Immature natural killer cell (primary cell): ENCODE results near the gene BLACAT1. TPM values are rescaled to one million over a fixed set of nuclear protein-coding genes. Genes with fewer than 3 reads are reported as not detected.

Experiments
- DNase-seq, 3 donors: peaks; one replicate each; pipeline ENCODE4 v3.0.0; 2022; ENCODE audit warnings: mixed read lengths in 1 of 3
- H3K27ac Mint-ChIP-seq, 6 donors: one replicate each; pipeline ENCODE4 v1.8.0; 2020; ENCODE audit warnings: mixed read lengths in 6 of 6, mild to moderate bottlenecking in 5 of 6, inconsistent platforms in 4 of 6, moderate library complexity in 3 of 6
- H3K27me3 Mint-ChIP-seq, 3 donors: one replicate each; pipeline ENCODE4 v1.8.0; 2020 to 2021; ENCODE audit warnings: low read depth in 3 of 3, mild to moderate bottlenecking in 3 of 3, mixed read lengths in 3 of 3, moderate library complexity in 3 of 3, inconsistent platforms in 1 of 3
- H3K36me3 Mint-ChIP-seq, 3 donors: one replicate each; pipeline ENCODE4 v1.8.0; 2020; ENCODE audit warnings: mixed read lengths in 3 of 3, inconsistent platforms in 2 of 3, mild to moderate bottlenecking in 2 of 3
- H3K4me1 Mint-ChIP-seq, 2 donors: one replicate each; pipeline ENCODE4 v1.8.0; 2020; ENCODE audit warnings: inconsistent platforms in 2 of 2, mild to moderate bottlenecking in 2 of 2, mixed read lengths in 2 of 2, moderate library complexity in 1 of 2
- H3K4me3 Mint-ChIP-seq, 5 donors: one replicate each; pipeline ENCODE4 v1.8.0; 2020; ENCODE audit warnings: mild to moderate bottlenecking in 5 of 5, mixed read lengths in 5 of 5, inconsistent platforms in 3 of 5, moderate library complexity in 3 of 5
- H3K9me3 Mint-ChIP-seq, 6 donors: one replicate each; pipeline ENCODE4 v1.8.0; 2020; ENCODE audit warnings: mild to moderate bottlenecking in 6 of 6, mixed read lengths in 6 of 6, inconsistent platforms in 4 of 6, moderate library complexity in 3 of 6
- polyA plus RNA-seq, 3 donors: library from polyadenylated mRNA; unstranded; fragments of 300-500 nt; fragmentation: Illumina TruSeq; gene quantifications; one replicate each; pipeline ENCODE4 v1.2.3, GENCODE V29; 2021

Gene BLACAT1
- polyA plus RNA-seq = not detected

GRCh38 chr1:205455581-205456382 lies at the start of gene BLACAT1:
Gene BLACAT1, minus strand, starts transcription at chr1:205456045.
- H3K4me1 Mint-ChIP-seq = peaks cover 17 to 27% of the 10 kb centered on the region in 2 donors
- H3K9me3 Mint-ChIP-seq = no peaks in the 10 kb centered on the region
- H3K27ac Mint-ChIP-seq = no peak within 1 kb of the TSS
- H3K36me3 Mint-ChIP-seq = no peaks in the 10 kb centered on the region
- DNase-seq = peak in 1 of 3 donors; percentile 7
- peaks cover 15 to 34% (median 32%) of the 10 kb centered on the region in 3 donors for H3K27me3 Mint-ChIP-seq
- H3K4me3 Mint-ChIP-seq = peak within 1 kb of the TSS; percentile 79 to 88 (median 83)

- peaks cover 2 to 5% (median 4%) of the 10 kb centered on the region in 3 donors for H3K27me3 Mint-ChIP-seq
- H3K4me3 Mint-ChIP-seq = peak overlapping the region; percentile 81 to 92 (median 90)
- H3K36me3 Mint-ChIP-seq = no peaks in the 10 kb centered on the region
- H3K9me3 Mint-ChIP-seq = no peaks in the 10 kb centered on the region
- no peak for DNase-seq
- peaks cover 9 to 13% of the 10 kb centered on the region in 2 donors for H3K4me1 Mint-ChIP-seq
- no peak overlapping the region for H3K27ac Mint-ChIP-seq
Measured at GRCh38 chr1:205505076-205505729, 49.4 kb upstream of the BLACAT1 start.

DNA sequence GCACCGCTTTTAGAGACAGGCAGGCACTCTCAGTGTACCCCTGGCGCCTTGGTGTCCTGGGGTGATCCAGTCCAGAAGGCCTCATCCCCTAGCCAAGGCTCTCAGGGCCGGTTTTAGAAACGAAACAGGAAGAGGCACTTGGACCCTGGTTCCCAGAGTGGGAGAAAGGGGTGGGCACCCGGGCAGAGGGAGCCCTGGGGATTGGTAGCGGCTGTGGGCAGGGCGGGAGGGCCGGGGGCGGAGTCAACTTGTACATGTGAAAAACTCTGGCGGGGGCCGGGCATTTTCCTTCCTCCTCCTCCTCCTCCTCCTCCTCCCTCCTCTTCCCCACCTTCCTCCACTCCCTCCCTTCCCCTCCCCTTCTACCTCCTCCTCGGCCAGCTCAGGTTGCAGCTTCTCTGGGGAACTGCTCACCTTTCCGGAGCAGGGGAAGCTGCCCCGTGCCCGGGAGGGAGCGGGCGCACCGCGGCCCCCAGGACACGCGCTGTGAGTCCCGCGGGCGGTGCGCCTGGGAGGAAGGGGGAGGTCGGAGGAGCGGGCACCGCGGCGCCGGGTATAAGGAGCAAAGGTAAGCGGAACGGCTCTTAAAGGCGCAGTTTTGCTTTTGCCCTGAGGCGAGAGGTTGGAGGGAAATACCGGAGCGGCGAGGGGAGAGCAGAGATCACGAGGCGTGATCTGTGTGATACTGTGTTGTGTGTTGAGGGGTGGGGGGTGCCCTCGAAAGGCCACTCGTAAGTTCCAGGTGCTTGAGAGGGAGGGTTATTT lies 48.6 kb upstream of the BLACAT1 start, which contains the start of gene CDK18:
CDK18 (plus strand) TSS at position 359 of the 765 bp plus-strand sequence. CDS start 18,499 bp downstream, outside the sequence.
- H3K27ac Mint-ChIP-seq = peak within 1 kb of the TSS in 4 of 6 donors; percentile 32 to 61 (median 52)
- no peaks in the 10 kb centered on the region for H3K36me3 Mint-ChIP-seq
- peaks cover 9 to 13% of the 10 kb centered on the region in 2 donors for H3K4me1 Mint-ChIP-seq
- peaks cover 2 to 5% (median 4%) of the 10 kb centered on the region in 3 donors for H3K27me3 Mint-ChIP-seq
- H3K4me3 Mint-ChIP-seq = peak within 1 kb of the TSS; percentile 81 to 92 (median 90)
- no peaks in the 10 kb centered on the region for H3K9me3 Mint-ChIP-seq
- peak; percentile 23 to 42 (median 34) for DNase-seq

- DNase-seq = no peak
- peaks cover 2 to 5% (median 4%) of the 10 kb centered on the region in 3 donors for H3K27me3 Mint-ChIP-seq
- H3K36me3 Mint-ChIP-seq = no peaks in the 10 kb centered on the region
- H3K9me3 Mint-ChIP-seq = no peaks in the 10 kb centered on the region
- H3K27ac Mint-ChIP-seq = peak overlapping the region in 2 of 6 donors; percentile 23 to 49
- peak overlapping the region; percentile 2 to 17 (median 4) for H3K4me3 Mint-ChIP-seq
- peaks cover 9 to 13% of the 10 kb centered on the region in 2 donors for H3K4me1 Mint-ChIP-seq
Measured at GRCh38 chr1:205502992-205503391, 47.1 kb upstream of the BLACAT1 start.

DNA sequence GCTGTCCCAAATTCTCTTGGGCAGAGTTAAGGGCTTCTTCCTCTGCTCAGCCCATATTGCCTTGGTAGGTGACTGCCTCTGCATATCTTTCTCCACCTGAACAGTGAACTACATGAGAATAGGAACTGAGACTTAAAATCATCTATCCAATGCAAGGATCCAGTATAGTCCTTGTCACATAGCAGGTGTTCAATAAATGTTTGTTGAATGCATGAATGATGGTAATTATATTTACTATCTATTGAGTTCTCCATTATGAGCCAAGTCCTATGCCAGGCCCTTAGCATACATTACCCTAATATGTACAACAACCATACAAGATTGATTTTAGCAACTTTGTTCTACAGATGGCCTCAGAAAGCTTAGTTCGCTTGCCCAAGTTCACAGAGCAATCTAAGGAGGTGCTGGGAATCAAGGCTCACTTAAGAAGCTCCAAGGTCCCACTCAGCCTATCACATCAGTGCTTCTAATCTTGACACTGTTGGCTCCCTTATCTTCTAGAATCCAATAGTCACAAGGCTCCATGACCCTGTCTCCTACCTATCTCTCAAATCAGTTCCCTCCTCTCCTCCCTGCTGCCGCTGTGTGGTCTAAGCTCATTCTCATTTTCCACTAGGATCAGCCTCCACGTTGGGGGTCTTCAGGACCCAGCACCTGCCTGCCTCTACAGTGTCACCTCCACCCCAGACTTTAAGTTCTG lies 46.4 kb upstream of the BLACAT1 start:
- H3K27ac Mint-ChIP-seq = peak overlapping the region in 1 of 6 donors; percentile 23
- H3K4me3 Mint-ChIP-seq = no peak overlapping the region

DNA sequence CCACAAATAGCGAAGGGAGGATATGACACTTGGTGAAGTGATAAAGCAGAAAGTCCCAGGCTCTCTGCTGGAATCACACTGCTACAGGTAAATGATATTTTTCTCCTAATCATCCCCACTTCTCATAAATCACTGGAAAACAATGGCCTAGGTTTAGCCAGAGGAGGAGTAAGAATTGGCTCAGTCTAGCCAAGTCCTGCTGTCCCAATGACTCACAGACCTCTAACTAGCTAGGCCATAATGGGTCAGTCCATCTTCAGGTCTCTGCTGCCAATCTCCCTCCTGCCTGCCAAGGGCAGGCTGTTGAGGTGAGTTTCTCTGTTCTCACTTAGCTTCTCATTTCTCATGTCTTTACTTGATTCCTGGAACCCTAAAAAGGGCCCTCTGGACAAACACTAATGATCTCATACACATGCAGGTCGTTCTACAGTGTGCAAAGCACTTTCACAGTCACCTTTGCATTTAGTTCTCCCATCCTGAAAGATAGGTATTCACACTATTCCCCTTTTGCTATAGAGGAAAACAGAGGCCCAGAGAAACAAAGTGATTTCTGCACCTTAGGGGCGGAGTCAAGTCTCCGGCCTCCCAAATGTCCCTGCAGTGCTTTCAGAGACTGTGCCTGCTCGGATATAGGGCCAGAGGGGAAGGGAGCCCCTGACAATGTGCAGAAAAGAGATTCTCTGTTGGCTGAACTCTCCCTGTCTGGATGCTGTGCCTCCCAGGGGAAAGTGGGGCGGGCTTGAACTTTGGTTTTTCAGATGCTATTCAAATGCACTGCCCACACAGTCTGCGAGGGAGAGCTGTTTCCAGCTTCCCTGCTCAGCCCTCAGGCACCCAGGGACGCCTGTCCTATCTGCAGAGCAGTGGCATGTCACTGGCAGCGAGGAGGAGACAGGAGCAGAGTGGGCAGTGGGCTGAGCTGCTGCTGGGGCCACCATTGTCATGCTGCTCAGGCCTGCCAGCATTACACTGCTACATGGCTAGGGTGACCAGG lies 44.7 kb upstream of the BLACAT1 start:
- peaks cover 9 to 10% of the 10 kb centered on the region in 2 donors for H3K4me1 Mint-ChIP-seq
- H3K4me3 Mint-ChIP-seq = no peak overlapping the region
- DNase-seq = no peak
- no peaks in the 10 kb centered on the region for H3K9me3 Mint-ChIP-seq
- no peaks in the 10 kb centered on the region for H3K36me3 Mint-ChIP-seq
- H3K27me3 Mint-ChIP-seq = peaks cover 5 to 7% (median 6%) of the 10 kb centered on the region in 3 donors
- H3K27ac Mint-ChIP-seq = peak overlapping the region in 1 of 6 donors; percentile 6

More for the DNA sequence above, 46.4 kb upstream of the BLACAT1 start:
- Mint-ChIP-seq H3K9me3 (no peaks in the 10 kb centered on the region), H3K27me3 (peaks cover 4 to 6% (median 5%) of the 10 kb centered on the region in 3 donors), H3K36me3 (no peaks in the 10 kb centered on the region), H3K4me1 (peaks cover 9 to 13% of the 10 kb centered on the region in 2 donors)
- DNase-seq = no peak

- Mint-ChIP-seq H3K4me1 (peaks cover 4 to 5% of the 10 kb centered on the region in 2 donors), H3K4me3 (no peak overlapping the region), H3K36me3 (no peaks in the 10 kb centered on the region), H3K27ac (no peak overlapping the region), H3K9me3 (no peaks in the 10 kb centered on the region), H3K27me3 (peaks cover 3 to 7% (median 6%) of the 10 kb centered on the region in 3 donors)
- DNase-seq = no peak
Measured at GRCh38 chr1:205499789-205500188, 43.9 kb upstream of the BLACAT1 start.

DNA sequence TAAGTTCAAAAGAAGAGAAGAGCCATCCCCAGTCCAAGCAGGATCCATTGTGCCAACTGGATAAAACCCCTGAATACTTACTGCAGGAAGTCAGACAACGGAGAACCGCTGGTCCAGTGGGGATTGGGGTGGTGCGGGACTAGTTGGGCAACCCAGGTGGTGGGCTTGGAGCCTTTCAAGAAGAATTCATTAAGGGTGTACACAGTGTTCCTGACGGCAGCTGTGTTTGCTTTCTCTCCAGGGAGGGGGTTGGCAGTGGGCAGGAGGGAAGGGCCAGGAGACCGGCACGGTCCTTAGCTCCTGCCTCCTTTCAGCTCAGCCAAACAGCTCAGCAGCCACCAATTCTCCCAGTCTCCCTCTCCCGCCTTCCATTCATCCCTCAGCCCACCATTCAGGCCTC lies 41.5 kb upstream of the BLACAT1 start:
- H3K9me3 Mint-ChIP-seq = no peaks in the 10 kb centered on the region
- no peak for DNase-seq
- peaks cover 2 to 8% (median 5%) of the 10 kb centered on the region in 3 donors for H3K27me3 Mint-ChIP-seq
- peaks cover 3 to 7% of the 10 kb centered on the region in 2 donors for H3K4me1 Mint-ChIP-seq
- H3K36me3 Mint-ChIP-seq = no peaks in the 10 kb centered on the region
- no peak overlapping the region for H3K4me3 Mint-ChIP-seq
- H3K27ac Mint-ChIP-seq = no peak overlapping the region

DNA sequence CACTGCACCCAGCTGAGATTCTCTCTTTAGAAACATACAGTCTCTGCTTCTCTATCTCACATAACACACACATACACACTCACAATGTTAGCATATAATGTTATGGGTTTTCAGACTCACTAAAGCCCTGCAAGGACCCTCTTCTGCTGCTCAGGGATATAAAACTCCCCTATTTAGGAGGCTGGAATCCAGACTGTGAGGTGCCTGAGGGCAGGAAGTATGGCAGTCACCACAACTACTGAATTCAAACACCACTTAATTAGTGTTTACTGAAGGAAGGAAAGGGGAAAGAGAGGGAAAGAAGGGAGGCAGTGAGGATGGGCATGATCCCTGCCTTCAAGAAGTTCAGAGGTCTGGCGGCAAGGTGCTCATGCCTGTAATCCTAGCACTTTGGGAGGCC lies 40.8 kb upstream of the BLACAT1 start:
- no peaks in the 10 kb centered on the region for H3K9me3 Mint-ChIP-seq
- H3K27ac Mint-ChIP-seq = no peak overlapping the region
- H3K4me3 Mint-ChIP-seq = no peak overlapping the region
- peaks cover 3 to 7% of the 10 kb centered on the region in 2 donors for H3K4me1 Mint-ChIP-seq
- no peaks in the 10 kb centered on the region for H3K36me3 Mint-ChIP-seq
- DNase-seq = no peak
- H3K27me3 Mint-ChIP-seq = peaks cover 2 to 8% (median 7%) of the 10 kb centered on the region in 3 donors

GRCh38 chr1:205495237-205495823 lies 39.5 kb upstream of the BLACAT1 start:
- no peaks in the 10 kb centered on the region for H3K9me3 Mint-ChIP-seq
- H3K27me3 Mint-ChIP-seq = peaks cover 2 to 8% (median 7%) of the 10 kb centered on the region in 3 donors
- H3K36me3 Mint-ChIP-seq = no peaks in the 10 kb centered on the region
- peaks cover 3 to 7% of the 10 kb centered on the region in 2 donors for H3K4me1 Mint-ChIP-seq
- no peak overlapping the region for H3K27ac Mint-ChIP-seq
- H3K4me3 Mint-ChIP-seq = no peak overlapping the region
- DNase-seq = no peak

DNA sequence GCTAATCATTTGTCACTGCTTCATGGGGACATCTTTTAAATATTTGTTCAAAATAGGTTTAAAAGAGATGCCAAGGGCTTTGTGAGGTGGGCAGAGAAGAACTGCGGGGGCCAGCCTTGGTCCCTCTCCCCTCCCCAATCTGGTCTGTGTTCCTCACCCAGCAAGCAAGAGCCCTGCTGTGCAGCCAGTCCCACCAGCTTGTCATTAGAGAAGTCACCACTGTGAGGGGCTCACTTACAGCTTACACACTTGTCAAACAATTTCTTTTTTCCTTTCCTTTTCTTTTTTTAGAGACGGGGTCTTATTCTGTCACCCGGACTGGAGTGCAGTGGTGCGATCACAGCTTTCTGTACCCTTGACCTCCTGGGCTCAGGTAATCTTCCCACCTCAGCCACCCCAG lies 38.3 kb upstream of the BLACAT1 start:
- H3K9me3 Mint-ChIP-seq = no peaks in the 10 kb centered on the region
- no peak overlapping the region for H3K4me3 Mint-ChIP-seq
- peaks cover 3 to 7% of the 10 kb centered on the region in 2 donors for H3K4me1 Mint-ChIP-seq
- H3K36me3 Mint-ChIP-seq = no peaks in the 10 kb centered on the region
- peaks cover 5 to 10% (median 7%) of the 10 kb centered on the region in 3 donors for H3K27me3 Mint-ChIP-seq
- H3K27ac Mint-ChIP-seq = no peak overlapping the region
- DNase-seq = no peak
